SK-N-SH (cell line): ENCODE data around the gene KIF5B. TPM values are rescaled to one million over a fixed set of nuclear protein-coding genes. Genes with fewer than 3 reads are reported as not detected.

Source experiments
- CTCF ChIA-PET: fragments of 300-600, 350-600 bp; formaldehyde crosslinking; extraction: SDS; loops from one replicate; lab custom pipeline; 2021; lab: Yijun Ruan, JAX
- POLR2A ChIA-PET: fragments of 350-600 bp; sonication (Branson Sonifier 250); formaldehyde crosslinking; extraction: SDS; loops from one replicate; lab custom pipeline; 2020; ENCODE audit warnings: antibody characterized with exemption, inconsistent platforms; lab: Yijun Ruan, JAX
- DNase-seq: peaks from one replicate; pipeline ENCODE4 v3.0.0; 2012
- H2AFZ ChIP-seq: fragments of 200-600 bp; sonication (generic); 2 replicates; pipeline ENCODE4 v1.8.1; 2016; ENCODE audit warnings: antibody characterized with exemption, mild to moderate bottlenecking, low read depth
- H3F3A ChIP-seq: fragments of 200-600 bp; sonication (generic); replicated peaks from 2 replicates; pipeline ENCODE3; 2016; ENCODE audit warnings: antibody characterized with exemption, mild to moderate bottlenecking; ENCODE audit not compliant: insufficient read depth
- H3K27ac ChIP-seq, 2 experiments: fragments of 200-500 bp in 1 of 2; fragments of 200-600 bp in 1 of 2; sonication (Bioruptor generic) in 1 of 2; sonication (generic), shearing (Covaris generic) in 1 of 2; 2 replicates each; pipeline versions ENCODE4 v1.5.1 to v1.6.1; 2014 to 2016; ENCODE audit warnings: low read depth in 2 of 2, inconsistent platforms in 1 of 2, low read length in 1 of 2, mild to moderate bottlenecking in 1 of 2, mixed read lengths in 1 of 2
- H3K27me3 ChIP-seq: fragments of 200-600 bp; sonication (generic), shearing (Covaris generic); 2 replicates; pipeline ENCODE4 v1.6.1; 2016; ENCODE audit warnings: mixed run types; ENCODE audit not compliant: insufficient read depth
- H3K36me3 ChIP-seq, 2 experiments: fragments of 200-500 bp in 1 of 2; fragments of 200-600 bp in 1 of 2; sonication (Bioruptor generic) in 1 of 2; sonication (generic) in 1 of 2; replicated peaks in 1 of 2; 2 replicates each; pipeline versions ENCODE3 to v1.5.1; 2014 to 2016; ENCODE audit warnings: low read length in 1 of 2, mild to moderate bottlenecking in 1 of 2; ENCODE audit not compliant: insufficient read depth in 2 of 2, control insufficient read depth in 1 of 2
- H3K4me1 ChIP-seq, 2 experiments: fragments of 200-500 bp in 1 of 2; fragments of 200-600 bp in 1 of 2; sonication (Bioruptor generic) in 1 of 2; sonication (generic), shearing (Covaris generic) in 1 of 2; 2 replicates each; pipeline versions ENCODE4 v1.5.1 to v1.6.1; 2014 to 2016; ENCODE audit warnings: low read depth in 1 of 2, low read length in 1 of 2, mixed run types in 1 of 2; ENCODE audit not compliant: insufficient read depth in 2 of 2, control insufficient read depth in 1 of 2
- H3K4me2 ChIP-seq: fragments of 200-600 bp; sonication (generic), shearing (Covaris generic); 2 replicates; pipeline ENCODE4 v1.6.1; 2017; ENCODE audit warnings: mixed run types
- H3K4me3 ChIP-seq, 2 experiments: fragments of 200-500 bp in 1 of 2; fragments of 200-600 bp in 1 of 2; sonication (Bioruptor generic) in 1 of 2; sonication (generic), shearing (Covaris generic) in 1 of 2; 2 replicates each; pipeline versions ENCODE4 v1.5.1 to v1.8.1; 2014 to 2016; ENCODE audit warnings: low read depth in 2 of 2, inconsistent platforms in 1 of 2, low read length in 1 of 2, mild to moderate bottlenecking in 1 of 2, mixed read lengths in 1 of 2, moderate library complexity in 1 of 2
- H3K79me2 ChIP-seq: fragments of 200-600 bp; sonication (generic); 2 replicates; pipeline ENCODE4 v1.8.1; 2017; ENCODE audit warnings: mild to moderate bottlenecking; ENCODE audit not compliant: insufficient read depth
- H3K9ac ChIP-seq: fragments of 200-600 bp; sonication (generic); 2 replicates; pipeline ENCODE4 v1.6.1; 2017; ENCODE audit warnings: mixed run types
- H3K9me2 ChIP-seq: fragments of 200-600 bp; sonication (generic); 2 replicates; pipeline ENCODE4 v1.6.1; 2017; ENCODE audit warnings: mixed run types
- H3K9me3 ChIP-seq: fragments of 200-600 bp; sonication (generic); 2 replicates; pipeline ENCODE4 v1.6.1; 2017; ENCODE audit warnings: mixed run types, mild to moderate bottlenecking, moderate library complexity
- H4K20me1 ChIP-seq: fragments of 200-600 bp; sonication (generic); 2 replicates; pipeline ENCODE4 v1.6.1; 2017; ENCODE audit warnings: mild to moderate bottlenecking, mixed run types; ENCODE audit not compliant: insufficient read depth
- CHD2 ChIP-seq: fragments of 150-350 bp; IDR thresholded peaks from 2 replicates; pipeline ENCODE4 v1.6.1; 2018; ENCODE audit warnings: low read length; ENCODE audit not compliant: partially characterized antibody
- CTCF ChIP-seq: fragments of 200-600 bp; sonication (generic); IDR thresholded peaks from 2 replicates; pipeline ENCODE4 v1.6.1; 2017; ENCODE audit warnings: antibody characterized with exemption, mild to moderate bottlenecking, moderate library complexity
- FOXJ3 ChIP-seq: sonication (generic); formaldehyde crosslinking; IDR thresholded peaks from 2 replicates; pipeline ENCODE4 v1.5.1; 2020; ENCODE audit warnings: mild to moderate bottlenecking, missing genetic modification reagents
- IRF3 ChIP-seq: fragments of 150-350 bp; IDR thresholded peaks from 2 replicates; pipeline ENCODE4 v1.6.1; 2016; ENCODE audit warnings: mild to moderate bottlenecking, low read depth, low read length
- NFIC ChIP-seq: IDR thresholded peaks from 2 replicates; pipeline ENCODE4 v1.4.0; 2012; ENCODE audit warnings: borderline replicate concordance
- REST ChIP-seq: IDR thresholded peaks from 2 replicates; pipeline ENCODE4 v1.6.1; 2012; ENCODE audit warnings: mild to moderate bottlenecking, low read depth, low read length, moderate library complexity
- RFX5 ChIP-seq: IDR thresholded peaks from 2 replicates; pipeline ENCODE4 v1.6.1; 2012; ENCODE audit warnings: mild to moderate bottlenecking, improper control_type of control experiment, low read length
- TCF12 ChIP-seq: IDR thresholded peaks from 2 replicates; pipeline ENCODE4 v1.4.0; 2012
- USF1 ChIP-seq: IDR thresholded peaks from 2 replicates; pipeline ENCODE4 v1.4.0; 2012; ENCODE audit warnings: low read depth, borderline replicate concordance
- USF2 ChIP-seq: fragments of 150-350 bp; IDR thresholded peaks from 2 replicates; pipeline ENCODE4 v1.6.1; 2017; ENCODE audit warnings: antibody characterized with exemption, low read length, low read depth, borderline replicate concordance
- ZBTB33 ChIP-seq: IDR thresholded peaks from 2 replicates; pipeline ENCODE4 v1.4.0; 2012; ENCODE audit warnings: low read depth, borderline replicate concordance
- WGBS: methylation state at CpG from one replicate; pipeline ENCODE4 v1.1.6; 2017; ENCODE audit warnings: low lambda C conversion rate; 5-methylcytosine and 5-hydroxymethylcytosine counted together
- polyA plus RNA-seq, 3 experiments: library from polyadenylated mRNA; depleted of rRNA; stranded (reverse); fragments of >200 nt; gene quantifications; 2 replicates each; pipeline ENCODE4 v1.2.3, GENCODE V29; 2012

KIF5B gene
- polyA plus RNA-seq, 1 of the 3 experiments (the other 2 are of a cell fraction), result 15.7 TPM

- H3K9ac ChIP-seq, result no peak overlapping the region
- TF ChIP-seq NFIC, result no peak
- TF ChIP-seq CTCF, result no peak
- no peak for TF ChIP-seq USF2
- no peak for TF ChIP-seq RFX5
- no peak for TF ChIP-seq ZBTB33
- no peak for TF ChIP-seq CHD2
- TF ChIP-seq FOXJ3 (CRISPR knock-in tag), result no peak
- TF ChIP-seq TCF12, result no peak
- no peak for TF ChIP-seq IRF3
- TF ChIP-seq USF1, result no peak
- TF ChIP-seq REST, result no peak
- TF ChIP-seq, all 33 proteins: peak for 0
- Histone ChIP-seq H3K4me3 (no peak overlapping the region), H3K27me3 (no peaks in the 10 kb centered on the region), H3F3A (no peaks in the 10 kb centered on the region), H4K20me1 (no peaks in the 10 kb centered on the region), H2AFZ (no peak overlapping the region), H3K27ac (no peak overlapping the region), H3K9me3 (0 out of 2 replicates have a peak, but pooled peaks cover 1% of the 10 kb centered on the region), H3K9me2 (no peaks in the 10 kb centered on the region), H3K4me2 (no peak overlapping the region), H3K79me2 (no peaks in the 10 kb centered on the region), H3K4me1 (no peaks in the 10 kb centered on the region), H3K36me3 (no peaks in the 10 kb centered on the region)
- 74% methylated on average over 2 of the region's 2 CpGs for WGBS
- CTCF ChIA-PET, result no interaction called here
- POLR2A ChIA-PET, result no interaction called here
- DNase-seq, result no peak
Measured at GRCh38 chr10:32070645-32071044, 14.4 kb upstream of the KIF5B start.
